ENCODE results near the gene NCBP2.

DNA sequence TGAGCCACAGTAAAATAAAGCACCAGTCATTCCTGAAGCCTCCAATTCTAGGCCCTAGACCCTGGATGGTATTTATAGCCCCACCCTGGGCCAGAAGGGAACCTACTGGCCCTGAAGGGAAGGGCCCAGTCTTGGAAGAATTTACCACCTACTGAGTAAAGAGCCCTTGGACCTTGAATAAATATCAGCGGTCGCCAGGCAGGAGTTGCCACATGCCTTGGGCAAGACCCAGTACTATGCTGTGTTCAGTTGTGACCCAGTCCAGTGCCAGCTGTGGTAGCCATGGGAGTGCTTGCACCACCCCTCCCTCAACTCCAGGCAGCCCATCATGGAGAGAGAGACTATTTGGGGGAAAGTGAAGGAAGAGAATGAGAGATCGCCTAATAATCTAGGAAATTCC, 27.0 kb downstream of the NCBP2 start:
- TF ChIP-seq, protein P1, sequence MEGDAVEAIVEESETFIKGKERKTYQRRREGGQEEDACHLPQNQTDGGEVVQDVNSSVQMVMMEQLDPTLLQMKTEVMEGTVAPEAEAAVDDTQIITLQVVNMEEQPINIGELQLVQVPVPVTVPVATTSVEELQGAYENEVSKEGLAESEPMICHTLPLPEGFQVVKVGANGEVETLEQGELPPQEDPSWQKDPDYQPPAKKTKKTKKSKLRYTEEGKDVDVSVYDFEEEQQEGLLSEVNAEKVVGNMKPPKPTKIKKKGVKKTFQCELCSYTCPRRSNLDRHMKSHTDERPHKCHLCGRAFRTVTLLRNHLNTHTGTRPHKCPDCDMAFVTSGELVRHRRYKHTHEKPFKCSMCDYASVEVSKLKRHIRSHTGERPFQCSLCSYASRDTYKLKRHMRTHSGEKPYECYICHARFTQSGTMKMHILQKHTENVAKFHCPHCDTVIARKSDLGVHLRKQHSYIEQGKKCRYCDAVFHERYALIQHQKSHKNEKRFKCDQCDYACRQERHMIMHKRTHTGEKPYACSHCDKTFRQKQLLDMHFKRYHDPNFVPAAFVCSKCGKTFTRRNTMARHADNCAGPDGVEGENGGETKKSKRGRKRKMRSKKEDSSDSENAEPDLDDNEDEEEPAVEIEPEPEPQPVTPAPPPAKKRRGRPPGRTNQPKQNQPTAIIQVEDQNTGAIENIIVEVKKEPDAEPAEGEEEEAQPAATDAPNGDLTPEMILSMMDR (IDR thresholded peaks at IDR 0.05), result no peak
- no peak for TF ChIP-seq POLR2A (IDR thresholded peaks at IDR 0.05)

Measured in uterus (tissue), 2 donors.